Calu3 (cell line): Measurements from ENCODE around the gene PRKX. TPM values are rescaled to one million over a fixed set of nuclear protein-coding genes. Genes with fewer than 3 reads are reported as not detected.

Experiments
- BruUV-seq: library from RNA; stranded (reverse); fragments of 400-500 nt; replicated peaks from 2 replicates; lab custom pipeline; 2021; lab: Mats Ljungman, UMichigan
- CTCF ChIA-PET: fragments of 300-600 bp; sonication (Branson Sonifier 250); formaldehyde crosslinking; loops from one replicate; lab custom pipeline; 2022; ENCODE audit warnings: antibody characterized with exemption; lab: Charles Lee
- DNase-seq: peaks from one replicate; pipeline ENCODE4 v3.0.0; 2022
- H3K27ac Mint-ChIP-seq: one replicate; pipeline ENCODE4 v1.8.0; 2022; ENCODE audit warnings: mixed read lengths; ENCODE audit not compliant: unreplicated experiment
- H3K27me3 Mint-ChIP-seq: one replicate; pipeline ENCODE4 v1.8.0; 2022; ENCODE audit warnings: mixed read lengths; ENCODE audit not compliant: unreplicated experiment
- H3K36me3 Mint-ChIP-seq: one replicate; pipeline ENCODE4 v1.8.0; 2022; ENCODE audit warnings: mild to moderate bottlenecking, moderate library complexity, mixed read lengths; ENCODE audit not compliant: insufficient read depth, unreplicated experiment
- H3K4me1 Mint-ChIP-seq: one replicate; pipeline ENCODE4 v1.8.0; 2022; ENCODE audit warnings: mild to moderate bottlenecking, low read depth, mixed read lengths; ENCODE audit not compliant: unreplicated experiment
- H3K4me3 Mint-ChIP-seq: one replicate; pipeline ENCODE4 v1.8.0; 2022; ENCODE audit warnings: mild to moderate bottlenecking, low read depth, moderate library complexity, mixed read lengths; ENCODE audit not compliant: unreplicated experiment
- H3K9me3 Mint-ChIP-seq: one replicate; pipeline ENCODE4 v1.8.0; 2022; ENCODE audit warnings: low read depth, mixed read lengths; ENCODE audit not compliant: unreplicated experiment
- intact Hi-C: fragments of 100-400 bp; cut with micrococcal nuclease; formaldehyde crosslinking; loops from one replicate; pipeline ENCODE4 v1.10.0; 2022; ENCODE audit not compliant: unreplicated experiment
- total RNA-seq: library from RNA; stranded (reverse); gene quantifications from 2 replicates; pipeline ENCODE4 v1.2.3, GENCODE V29; 2022
- TF ChIP-seq, protein P1 (sequence below): fragments of 200-600 bp; IDR thresholded peaks from one replicate; pipeline ENCODE4 v1.8.0; 2022; ENCODE audit warnings: antibody characterized with exemption; ENCODE audit not compliant: unreplicated experiment

PRKX gene
- total RNA-seq, 1 experiment from 2014 or later: 25.7 TPM

DNA sequence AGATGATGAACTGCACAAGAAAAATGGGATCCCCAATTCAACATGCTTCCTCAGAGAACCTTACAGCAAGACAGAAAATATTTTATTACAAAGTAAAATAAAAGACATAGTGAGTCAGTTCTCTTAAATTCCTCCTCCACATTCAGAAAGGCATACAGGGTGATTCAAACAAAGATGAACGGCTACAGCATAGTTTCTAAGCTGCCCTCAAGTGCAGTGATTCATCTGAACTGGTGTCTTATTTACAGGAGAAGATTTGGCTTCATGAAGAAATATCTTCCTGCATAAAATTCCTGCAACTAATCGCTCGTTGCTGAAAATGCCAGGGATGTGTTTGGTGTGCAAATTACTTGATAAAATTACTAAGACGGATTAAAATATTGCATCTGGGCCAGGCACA, 103.6 kb downstream of the PRKX start:
- CTCF ChIA-PET: no interaction called here
- H3K9me3 Mint-ChIP-seq: no peaks in the 10 kb centered on the region
- no peak for DNase-seq
- intact Hi-C loops: no loop called here
- H3K27ac Mint-ChIP-seq: no peak overlapping the region
- no peaks in the 10 kb centered on the region for H3K36me3 Mint-ChIP-seq
- no peaks in the 10 kb centered on the region for H3K4me1 Mint-ChIP-seq
- H3K4me3 Mint-ChIP-seq: no peak overlapping the region
- no peaks in the 10 kb centered on the region for H3K27me3 Mint-ChIP-seq
- no TSS peak for BruUV-seq
- TF ChIP-seq, protein P1, sequence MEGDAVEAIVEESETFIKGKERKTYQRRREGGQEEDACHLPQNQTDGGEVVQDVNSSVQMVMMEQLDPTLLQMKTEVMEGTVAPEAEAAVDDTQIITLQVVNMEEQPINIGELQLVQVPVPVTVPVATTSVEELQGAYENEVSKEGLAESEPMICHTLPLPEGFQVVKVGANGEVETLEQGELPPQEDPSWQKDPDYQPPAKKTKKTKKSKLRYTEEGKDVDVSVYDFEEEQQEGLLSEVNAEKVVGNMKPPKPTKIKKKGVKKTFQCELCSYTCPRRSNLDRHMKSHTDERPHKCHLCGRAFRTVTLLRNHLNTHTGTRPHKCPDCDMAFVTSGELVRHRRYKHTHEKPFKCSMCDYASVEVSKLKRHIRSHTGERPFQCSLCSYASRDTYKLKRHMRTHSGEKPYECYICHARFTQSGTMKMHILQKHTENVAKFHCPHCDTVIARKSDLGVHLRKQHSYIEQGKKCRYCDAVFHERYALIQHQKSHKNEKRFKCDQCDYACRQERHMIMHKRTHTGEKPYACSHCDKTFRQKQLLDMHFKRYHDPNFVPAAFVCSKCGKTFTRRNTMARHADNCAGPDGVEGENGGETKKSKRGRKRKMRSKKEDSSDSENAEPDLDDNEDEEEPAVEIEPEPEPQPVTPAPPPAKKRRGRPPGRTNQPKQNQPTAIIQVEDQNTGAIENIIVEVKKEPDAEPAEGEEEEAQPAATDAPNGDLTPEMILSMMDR: no peak

- Mint-ChIP-seq H3K4me3 (no peak overlapping the region), H3K27ac (no peak overlapping the region), H3K4me1 (no peaks in the 10 kb centered on the region), H3K27me3 (no peaks in the 10 kb centered on the region), H3K9me3 (no peaks in the 10 kb centered on the region), H3K36me3 (no peaks in the 10 kb centered on the region)
- CTCF ChIA-PET: no interaction called here
- intact Hi-C loops: no loop called here
- DNase-seq: no peak
- TF ChIP-seq, protein P1: no peak
- BruUV-seq: no TSS peak
Observed at GRCh38 chrX:3603026-3603661, 110.3 kb downstream of the PRKX start.

DNA sequence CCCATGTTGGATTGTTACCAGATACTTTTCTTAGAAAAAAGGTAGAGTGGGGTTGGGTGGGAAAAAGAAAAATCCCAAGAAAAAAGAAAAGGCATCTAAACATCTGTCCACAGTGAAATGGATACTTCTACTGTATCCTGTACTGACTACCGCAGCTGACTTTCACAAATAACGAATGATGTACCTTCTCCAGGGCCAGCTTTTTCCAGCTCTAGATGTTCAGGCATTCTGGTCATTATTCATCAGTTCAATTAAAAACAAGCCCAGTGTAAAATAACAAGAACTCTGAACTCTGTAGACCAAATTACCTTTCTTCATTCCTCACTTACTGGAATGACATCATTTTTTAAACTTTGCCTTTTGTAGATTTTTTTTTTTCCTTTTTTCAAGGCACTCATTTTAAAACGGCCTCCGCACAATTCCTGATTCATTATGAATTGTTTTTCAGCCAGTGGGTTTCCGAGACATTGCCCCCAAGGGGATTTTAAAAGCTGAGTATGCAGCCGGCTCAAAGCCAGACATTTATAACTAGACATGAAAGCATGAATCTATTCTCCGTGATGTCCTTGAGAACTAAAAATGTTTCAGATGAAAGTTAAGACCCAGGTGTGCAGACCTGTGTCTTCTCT, 113.5 kb downstream of the PRKX start:
- intact Hi-C loops: no loop called here
- Mint-ChIP-seq H3K27me3 (no peaks in the 10 kb centered on the region), H3K4me1 (no peaks in the 10 kb centered on the region), H3K9me3 (no peaks in the 10 kb centered on the region), H3K27ac (no peak overlapping the region), H3K36me3 (no peaks in the 10 kb centered on the region), H3K4me3 (no peak overlapping the region)
- CTCF ChIA-PET: no interaction called here
- TF ChIP-seq, protein P1: no peak
- DNase-seq: no peak
- BruUV-seq: no TSS peak

DNA sequence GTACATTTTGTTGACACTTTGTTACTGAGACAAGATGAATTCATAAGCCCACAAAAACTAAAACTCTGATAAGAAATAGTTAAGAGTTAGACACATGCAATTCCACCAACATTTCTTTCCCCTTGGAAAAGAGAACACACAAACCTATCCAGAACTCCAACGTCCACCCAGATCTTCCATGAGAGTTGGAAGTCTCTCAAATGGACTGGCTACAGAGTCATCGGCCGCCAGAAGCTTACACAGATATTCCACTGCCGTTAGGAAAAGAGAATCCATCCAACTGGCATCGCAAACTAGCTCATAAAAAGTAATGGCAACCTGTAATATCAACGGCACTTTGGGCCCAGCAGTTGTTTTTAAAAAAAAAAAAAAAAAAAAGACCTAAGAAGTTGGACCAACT, 114.7 kb downstream of the PRKX start:
- no peaks in the 10 kb centered on the region for H3K36me3 Mint-ChIP-seq
- H3K27me3 Mint-ChIP-seq: no peaks in the 10 kb centered on the region
- no peaks in the 10 kb centered on the region for H3K9me3 Mint-ChIP-seq
- TF ChIP-seq, protein P1: no peak
- DNase-seq: no peak
- intact Hi-C loops: no loop called here
- no peak overlapping the region for H3K4me3 Mint-ChIP-seq
- H3K27ac Mint-ChIP-seq: no peak overlapping the region
- BruUV-seq: no TSS peak
- CTCF ChIA-PET: no interaction called here
- no peaks in the 10 kb centered on the region for H3K4me1 Mint-ChIP-seq
